GM04503 (cell line): Measurements from ENCODE around the gene ST6GALNAC3.
"Not testable (repeated sequence)": the region's sequence is repeated elsewhere in the genome, so short reads cannot be mapped to it uniquely, and the experiment has no call there.

Experiments used
- DNase-seq: peaks from one replicate; pipeline ENCODE4 v3.0.0-alpha.2; 2012; ENCODE audit warnings: low read depth

Gene ST6GALNAC3

DNA sequence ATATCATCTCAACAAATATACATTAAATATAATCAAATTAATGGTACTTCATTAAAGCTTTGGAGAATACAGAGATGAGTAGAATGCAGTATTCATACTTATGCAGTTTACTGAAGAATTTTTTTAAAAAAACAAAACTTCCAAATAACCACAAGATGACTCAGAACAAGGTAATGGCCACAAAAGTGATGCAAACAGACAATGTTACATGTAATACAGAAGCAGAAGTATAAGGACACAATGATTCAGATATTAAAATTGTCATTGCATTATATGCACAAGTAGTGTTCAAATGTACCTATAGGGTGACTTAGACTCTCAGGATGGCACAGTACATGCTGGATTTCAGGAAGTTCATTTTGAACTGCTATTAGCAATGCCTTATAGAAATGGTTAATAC, 565.5 kb downstream of the ST6GALNAC3 start:
- no peak for DNase-seq

DNA sequence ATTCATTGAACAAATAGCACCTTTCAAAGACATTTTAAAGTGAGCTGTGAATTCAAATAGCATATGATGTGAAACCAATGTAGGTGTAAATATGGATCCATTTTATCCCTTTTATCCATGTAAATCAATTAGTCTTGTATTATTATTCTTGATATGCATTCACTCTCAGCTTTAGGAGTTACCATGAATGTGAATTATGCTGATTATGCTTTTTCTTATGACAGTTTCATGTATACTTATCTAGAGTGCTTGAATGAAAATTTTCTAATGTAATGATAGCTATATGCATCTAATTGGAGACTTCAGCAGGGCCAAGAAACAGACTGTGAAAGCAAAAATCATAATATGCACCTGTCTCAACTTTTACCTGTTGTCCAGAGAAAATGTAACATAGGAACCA, 566.2 kb downstream of the ST6GALNAC3 start:
- DNase-seq = no peak

DNA sequence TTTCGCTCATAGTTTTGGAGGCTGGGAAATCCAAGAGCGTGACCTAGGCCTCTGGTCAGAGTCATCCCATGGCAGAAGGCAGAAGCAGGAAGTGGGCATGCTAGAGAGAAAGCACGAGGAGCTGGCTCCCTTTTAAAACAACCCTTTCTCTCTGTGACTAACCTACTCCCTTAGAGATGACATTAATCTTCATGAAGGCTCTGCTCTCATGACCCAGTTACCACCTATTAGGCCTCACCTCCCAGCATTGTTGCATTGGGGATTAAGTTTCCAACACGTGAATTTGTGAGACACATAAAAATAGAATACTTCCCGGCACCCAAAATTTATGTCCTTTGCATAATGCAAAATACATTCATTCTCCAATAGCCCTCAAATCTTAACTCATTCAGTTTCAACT, 569.6 kb downstream of the ST6GALNAC3 start:
- DNase-seq = no peak

DNA sequence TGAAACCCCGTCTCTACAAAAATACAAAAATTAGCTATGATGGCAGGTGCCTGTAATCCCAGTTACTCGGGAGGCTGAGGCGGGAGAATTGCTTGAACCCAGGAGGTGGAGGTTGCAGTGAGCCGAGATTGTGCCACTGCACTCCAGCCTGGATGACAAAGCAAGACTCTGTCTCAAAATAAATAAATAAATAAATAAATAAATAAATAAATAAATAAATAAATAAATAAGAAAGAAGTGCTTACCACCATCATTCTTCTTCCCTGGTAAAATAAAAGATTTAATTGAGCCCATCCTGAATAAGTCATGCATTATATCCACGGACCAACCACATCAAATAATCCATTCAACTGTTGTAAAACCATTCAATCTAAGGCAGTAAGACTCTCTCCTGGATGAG, 578.3 kb downstream of the ST6GALNAC3 start:
- DNase-seq = not testable (repeated sequence)

DNA sequence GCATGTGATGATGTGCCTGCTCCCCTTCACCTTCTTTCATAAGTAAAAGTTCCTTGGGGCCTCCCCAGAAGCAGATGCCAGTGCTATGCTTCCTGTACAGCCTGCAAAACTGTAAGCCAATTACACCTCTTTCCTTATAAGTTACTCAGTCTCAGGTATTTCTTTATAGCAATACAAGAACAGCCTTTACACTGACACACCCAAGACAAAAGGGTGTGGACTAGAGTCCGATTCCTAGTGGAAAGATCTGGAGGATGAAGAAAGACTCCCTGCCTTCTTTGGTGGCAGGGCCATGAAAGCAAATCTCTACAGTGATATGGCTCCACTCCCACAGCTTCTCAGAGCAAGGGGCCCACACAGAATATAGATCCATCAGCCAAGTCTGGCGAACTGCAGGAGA, 583.1 kb downstream of the ST6GALNAC3 start:
- DNase-seq = no peak

DNA sequence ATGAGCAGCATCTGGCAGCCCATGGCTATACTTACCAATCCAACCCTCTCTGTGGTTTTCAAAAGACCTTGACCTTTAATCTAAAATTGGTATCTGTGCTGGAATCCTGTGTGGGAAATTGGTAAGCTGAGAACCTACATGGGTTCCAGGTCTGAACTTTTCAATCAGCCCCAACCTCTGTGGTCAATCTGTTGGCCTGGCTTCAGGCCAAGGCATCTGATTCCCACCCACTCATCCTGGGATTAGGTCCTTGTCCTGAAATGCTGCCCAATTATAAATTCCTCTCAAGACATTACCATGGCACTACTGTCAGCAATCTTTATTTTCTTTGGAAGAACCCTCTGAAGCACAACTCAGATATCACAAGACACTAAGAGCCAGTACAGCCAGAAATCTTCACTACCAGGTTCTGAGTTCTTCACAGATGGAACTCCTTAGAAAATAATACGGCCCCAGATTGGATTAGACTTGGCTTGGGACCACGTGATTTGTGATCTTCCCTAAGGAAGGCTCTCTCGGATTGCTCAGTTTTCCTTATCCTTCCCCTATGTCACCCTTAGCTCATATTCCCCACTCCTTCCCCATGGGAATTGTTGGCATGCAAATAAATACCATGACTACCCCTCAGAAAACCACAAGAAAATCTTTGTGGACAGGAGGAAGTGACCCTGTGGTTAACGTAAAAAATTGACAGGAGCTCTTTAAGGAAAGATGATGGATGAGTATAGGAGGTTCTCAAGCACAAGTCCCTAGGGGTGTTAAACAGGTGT, 584.8 kb downstream of the ST6GALNAC3 start:
- no peak for DNase-seq

DNA sequence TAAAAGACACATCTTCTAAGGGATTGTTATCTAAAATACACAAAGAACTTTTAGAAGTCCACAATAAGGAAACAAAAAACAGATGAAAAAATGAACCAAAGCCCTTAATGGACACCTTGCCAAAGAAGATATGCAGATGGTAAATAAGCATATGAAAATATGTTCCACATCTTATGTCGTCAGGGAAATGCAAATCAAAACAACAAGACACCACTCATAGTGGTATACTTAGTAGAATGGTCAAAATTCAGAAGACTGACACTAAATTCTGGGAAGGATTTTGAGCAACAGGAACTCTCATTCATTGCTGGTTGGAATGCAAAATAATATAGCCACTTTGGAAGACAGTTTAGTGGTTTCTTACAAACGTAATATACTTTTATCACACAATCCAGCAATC, 587.0 kb downstream of the ST6GALNAC3 start:
- DNase-seq = no peak

DNA sequence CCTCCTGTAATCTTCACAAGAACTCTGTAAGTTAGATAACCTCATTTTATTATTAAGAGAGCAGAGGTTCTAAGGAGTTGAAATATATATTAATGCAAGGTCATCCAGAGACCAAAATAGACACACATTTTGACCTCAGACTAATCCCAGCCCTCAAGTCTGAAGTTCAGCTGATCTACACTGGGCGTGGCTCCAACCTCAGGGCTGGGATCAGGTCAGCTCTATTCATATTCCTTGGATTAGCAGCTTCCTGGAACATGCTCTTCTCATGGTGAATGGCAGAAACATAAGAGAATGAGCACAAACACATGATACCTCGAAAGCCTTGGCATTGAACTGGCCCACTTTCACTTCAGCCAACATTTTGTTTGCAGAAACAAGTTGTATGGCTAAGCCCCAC, 592.0 kb downstream of the ST6GALNAC3 start:
- DNase-seq = no peak

DNA sequence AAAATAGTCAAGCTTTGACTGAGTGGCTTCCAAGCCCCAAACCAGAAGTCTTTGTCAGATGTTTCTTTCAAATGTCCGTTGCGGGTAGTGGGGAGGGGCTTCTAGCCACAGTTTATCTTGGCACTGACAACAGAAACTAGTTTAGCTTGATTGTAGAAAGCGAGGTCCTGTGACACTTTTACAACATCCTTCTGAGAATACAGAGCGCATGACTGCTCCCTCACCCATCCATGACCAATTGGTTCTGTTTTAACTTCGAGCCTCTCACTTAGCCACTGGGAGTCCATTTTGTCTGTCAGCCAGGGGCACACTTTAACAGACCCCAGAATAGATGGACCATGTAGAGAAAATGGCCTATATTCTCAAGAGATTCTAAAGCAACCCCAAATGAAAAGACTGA, 593.5 kb downstream of the ST6GALNAC3 start:
- no peak for DNase-seq

DNA sequence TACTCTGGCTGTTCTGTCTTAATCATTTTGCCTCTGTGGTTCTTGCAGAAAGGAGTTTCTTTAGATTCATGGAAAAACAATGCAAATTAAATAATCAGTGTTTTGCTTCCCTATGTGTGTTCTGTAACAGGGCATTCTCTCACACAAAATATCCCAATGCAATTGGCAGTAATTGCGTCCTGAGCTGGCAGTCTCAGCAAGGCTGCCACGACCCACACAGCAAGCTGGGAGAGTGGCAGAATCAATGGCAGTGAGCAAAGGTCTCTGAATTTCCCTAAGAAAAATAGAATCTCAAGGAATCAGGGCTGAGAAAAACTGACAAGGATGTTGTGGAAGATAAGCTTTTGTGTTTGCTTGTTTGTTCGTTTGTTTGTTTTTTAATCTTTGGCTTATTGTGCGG, 594.6 kb downstream of the ST6GALNAC3 start:
- no peak for DNase-seq

DNA sequence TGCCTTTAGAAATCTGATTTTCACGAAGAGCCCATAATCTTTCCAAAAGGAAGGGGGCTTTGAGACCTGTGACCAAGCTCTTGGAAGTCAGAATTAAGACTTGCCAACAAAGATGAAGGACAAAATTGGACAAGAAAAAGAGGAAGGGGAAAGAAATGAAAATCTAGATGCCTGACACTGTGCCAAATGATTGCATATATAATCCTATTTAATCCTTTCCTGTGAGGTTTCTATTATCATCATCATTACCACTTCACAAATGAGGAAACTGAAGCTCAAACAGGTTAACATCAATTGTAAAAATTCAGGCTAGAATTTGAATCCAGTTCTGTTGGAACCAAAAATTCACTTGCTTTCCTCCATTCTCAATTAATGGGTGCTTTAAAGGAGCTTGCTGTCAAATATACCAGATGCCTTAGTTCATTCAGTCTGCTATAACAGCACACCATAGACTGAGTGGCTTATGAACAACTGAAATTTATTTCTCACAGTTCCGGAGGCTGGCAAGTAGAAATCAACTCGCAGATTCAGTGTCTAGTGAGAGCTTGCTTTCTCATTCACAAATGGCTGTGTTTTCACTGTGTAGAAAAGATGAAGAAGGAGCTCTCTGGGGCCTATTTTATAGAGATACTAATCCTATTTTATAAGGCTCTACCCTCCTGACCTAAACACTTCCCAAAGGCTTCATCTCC, 595.2 kb downstream of the ST6GALNAC3 start:
- DNase-seq = no peak

DNA sequence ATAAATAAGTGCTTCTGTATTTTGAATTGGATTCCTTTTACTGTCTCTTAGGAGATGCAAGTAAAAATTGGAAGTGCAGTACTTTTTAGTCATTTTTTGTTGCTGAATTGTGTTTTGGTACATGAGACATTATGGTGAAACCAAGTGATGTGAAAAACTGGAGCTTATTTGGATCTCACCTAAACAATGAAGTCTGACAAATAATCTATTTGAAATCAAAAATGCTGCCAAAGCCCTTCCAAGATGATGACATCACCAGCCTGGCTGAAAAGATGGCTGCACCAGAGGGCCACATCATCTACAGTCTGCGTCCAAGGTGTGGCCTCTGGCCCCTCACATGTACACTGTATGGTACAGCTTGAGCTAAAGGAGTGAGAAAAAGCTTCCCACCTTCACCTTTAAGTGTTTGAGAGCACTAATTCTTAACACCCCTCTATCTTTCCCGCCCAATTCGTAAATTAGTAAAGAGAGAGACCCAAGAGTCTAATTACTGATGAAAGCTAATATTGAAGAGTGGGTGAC, 600.2 kb downstream of the ST6GALNAC3 start:
- no peak for DNase-seq

DNA sequence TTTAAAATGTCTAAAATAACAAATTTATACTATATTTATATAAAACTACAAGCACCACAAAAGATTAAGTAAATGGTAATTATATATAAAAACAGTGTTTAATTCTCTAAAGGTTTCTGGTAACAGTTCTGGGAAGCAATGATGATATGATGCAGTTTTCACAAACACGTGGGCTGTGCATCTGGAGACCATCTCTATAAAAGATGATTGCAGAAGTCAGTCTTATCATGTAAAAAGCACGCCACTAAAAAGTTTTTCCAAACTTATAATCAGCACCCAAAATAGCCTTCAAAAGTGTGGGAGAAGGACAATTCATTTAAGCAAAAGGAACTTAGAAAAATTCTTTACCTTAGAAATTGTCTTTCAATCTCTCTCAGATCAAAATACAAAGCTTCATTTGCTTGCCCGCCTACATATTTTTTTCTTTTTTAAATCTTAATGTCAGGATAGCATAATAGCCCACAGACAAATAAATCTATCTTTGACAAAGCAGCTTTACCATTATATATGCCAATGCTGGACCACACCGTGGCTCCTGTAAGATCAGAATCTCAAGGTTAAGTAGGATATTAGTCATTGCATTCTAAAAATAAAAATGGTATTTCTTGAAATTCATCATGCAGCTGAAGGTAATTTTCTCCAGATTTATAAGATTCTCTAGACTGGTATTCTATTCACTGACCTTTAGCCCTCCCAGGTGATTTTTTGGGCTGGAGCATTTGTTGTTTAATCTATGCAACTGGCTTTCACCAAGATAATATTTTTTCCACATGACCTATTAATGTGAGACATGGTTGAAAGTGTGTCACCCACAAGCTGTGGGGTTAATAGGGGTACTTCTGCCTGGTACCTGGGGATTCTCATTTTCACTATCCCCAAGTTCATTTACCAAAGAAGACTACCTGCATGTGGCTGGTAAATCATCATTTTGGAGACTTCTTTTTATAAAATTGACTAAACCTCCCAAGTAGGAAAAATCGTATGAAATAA, 603.2 kb downstream of the ST6GALNAC3 start:
- DNase-seq = no peak

DNA sequence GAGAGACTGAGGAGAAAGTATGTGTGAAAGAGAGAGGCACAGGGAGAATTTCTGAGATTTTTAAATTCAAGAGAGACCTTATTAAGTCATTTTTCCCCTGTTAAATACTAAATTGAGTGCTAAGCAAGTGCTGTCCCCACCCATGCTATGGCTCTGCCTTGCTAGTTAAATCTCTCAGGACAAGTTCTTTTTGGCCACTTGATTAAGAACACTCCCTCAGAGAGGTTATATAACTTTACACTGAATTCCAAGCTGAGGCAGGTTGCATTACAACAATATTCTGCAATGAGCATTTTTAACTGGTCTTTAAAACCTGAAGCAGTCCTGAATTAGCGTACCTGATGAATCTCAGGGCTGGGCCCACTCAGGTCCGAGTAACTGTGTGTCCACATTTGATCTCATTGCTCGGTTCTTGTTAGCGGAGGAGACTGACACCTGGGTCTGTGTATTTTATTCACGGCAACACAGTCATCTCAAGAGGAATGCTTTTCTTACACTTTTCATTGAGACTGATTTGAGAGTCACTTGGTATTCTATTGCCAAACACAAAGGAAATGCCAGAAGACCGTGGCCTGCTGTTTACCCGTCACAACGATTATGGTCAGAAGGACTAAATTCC, 605.1 kb downstream of the ST6GALNAC3 start:
- DNase-seq = no peak

DNA sequence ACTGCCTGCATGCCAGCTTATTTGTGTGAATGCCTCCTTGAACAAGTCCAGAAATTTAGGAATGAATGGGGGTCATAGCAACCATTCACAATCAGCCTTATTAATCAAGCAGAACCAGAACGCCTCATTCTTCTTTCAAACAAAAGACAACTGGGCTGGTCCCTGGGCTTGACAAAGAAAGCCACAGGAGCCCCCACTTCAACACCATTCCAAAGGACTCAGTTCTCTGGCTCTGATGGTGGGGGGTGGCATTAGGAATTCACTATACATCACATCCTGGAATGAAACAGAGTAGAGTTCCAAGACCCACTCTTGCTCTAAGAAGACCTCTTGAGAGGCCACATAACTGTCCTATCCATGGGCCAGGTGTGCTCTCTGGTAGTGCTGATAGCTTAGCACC, 606.1 kb downstream of the ST6GALNAC3 start:
- DNase-seq = no peak

DNA sequence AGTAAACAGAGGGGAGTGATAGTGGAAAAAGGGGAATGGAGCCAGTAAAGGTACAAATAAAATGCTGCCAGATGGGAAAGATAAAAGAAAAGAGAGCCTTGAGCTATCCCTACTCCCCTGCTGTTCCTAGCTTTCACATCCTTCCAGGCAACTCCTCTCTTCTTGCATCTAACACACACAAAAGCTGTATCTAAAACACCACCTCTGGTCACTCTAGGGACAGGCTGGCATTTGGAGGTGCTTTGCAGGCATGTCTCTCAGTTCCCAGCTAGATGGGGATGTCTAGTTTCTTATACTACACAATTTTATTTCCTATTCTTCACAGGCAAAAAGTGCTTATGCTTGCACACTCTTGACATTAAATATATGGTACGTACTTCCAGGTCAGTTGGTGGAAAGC, 607.6 kb downstream of the ST6GALNAC3 start:
- DNase-seq = no peak
